NCI-H1436 (cell line): ENCODE results near the gene CYLD.

Source experiments
- DNase-seq: peaks from one replicate; lab custom pipeline; 2025; lab: John Stamatoyannopoulos, UW

CYLD gene

GRCh38 chr16:50711862-50712559 lies 29.9 kb upstream of the CYLD start:
- DNase-seq = no peak

GRCh38 chr16:50712560-50712898 lies 29.4 kb upstream of the CYLD start:
- no peak for DNase-seq

- DNase-seq = no peak
Observed at GRCh38 chr16:50712956-50713355, 28.9 kb upstream of the CYLD start.

GRCh38 chr16:50717091-50717490 lies 24.8 kb upstream of the CYLD start:
- DNase-seq = no peak

- DNase-seq = no peak
Observed at GRCh38 chr16:50717494-50717893, 24.4 kb upstream of the CYLD start.

- no peak for DNase-seq
Observed at GRCh38 chr16:50718061-50718760, 23.7 kb upstream of the CYLD start.

GRCh38 chr16:50718761-50719400 lies 23.0 kb upstream of the CYLD start:
- no peak for DNase-seq

- DNase-seq = no peak
Observed at GRCh38 chr16:50719401-50720337, 22.2 kb upstream of the CYLD start.

GRCh38 chr16:50721549-50722404 lies 20.1 kb upstream of the CYLD start:
- DNase-seq = no peak

- DNase-seq = no peak
Observed at GRCh38 chr16:50722405-50722737, 19.5 kb upstream of the CYLD start.

GRCh38 chr16:50722960-50723359 lies 18.9 kb upstream of the CYLD start:
- no peak for DNase-seq

GRCh38 chr16:50724306-50724705 lies 17.6 kb upstream of the CYLD start:
- no peak for DNase-seq

GRCh38 chr16:50731130-50731988 lies 10.5 kb upstream of the CYLD start:
- no peak for DNase-seq

- DNase-seq = no peak
Observed at GRCh38 chr16:50731989-50732832, 9.7 kb upstream of the CYLD start.

GRCh38 chr16:50733468-50733867 lies 8.4 kb upstream of the CYLD start:
- DNase-seq = no peak

GRCh38 chr16:50735629-50736122 lies 6.2 kb upstream of the CYLD start:
- DNase-seq = no peak

- no peak for DNase-seq
Observed at GRCh38 chr16:50736448-50736847, 5.4 kb upstream of the CYLD start.

- no peak for DNase-seq
Observed at GRCh38 chr16:50737420-50737959, 4.4 kb upstream of the CYLD start.

GRCh38 chr16:50739031-50739430 lies 2.9 kb upstream of the CYLD start:
- DNase-seq = no peak
